ENCODE measurements around the gene SRM. TPM values are rescaled to one million over a fixed set of nuclear protein-coding genes. Genes with fewer than 3 reads are reported as not detected.
"Not testable (repeated sequence)": the region's sequence is repeated elsewhere in the genome, so short reads cannot be mapped to it uniquely, and the experiment has no call there.

The SRM gene
- total RNA-seq, 4 donors from 2014 or later = 24.4 to 38.8 (median 31.6) TPM

DNA sequence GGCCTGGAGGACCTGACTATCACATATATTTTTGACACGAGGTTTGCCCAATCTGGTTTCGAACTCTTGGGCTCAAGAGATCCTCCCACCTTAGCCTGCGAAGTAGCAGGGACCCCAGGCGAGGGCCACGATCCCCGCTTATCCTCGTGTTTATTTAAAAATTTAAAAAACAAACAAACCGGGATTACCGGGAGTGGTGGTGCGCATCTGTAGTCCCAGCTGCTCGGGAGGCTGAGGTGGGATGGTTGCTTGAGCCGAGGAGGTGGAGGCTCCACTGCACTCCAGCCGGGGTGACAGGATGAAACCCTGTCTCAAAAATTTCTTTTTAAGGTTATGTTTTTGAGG, 40.3 kb upstream of the SRM start:
- TF ChIP-seq, protein P1, sequence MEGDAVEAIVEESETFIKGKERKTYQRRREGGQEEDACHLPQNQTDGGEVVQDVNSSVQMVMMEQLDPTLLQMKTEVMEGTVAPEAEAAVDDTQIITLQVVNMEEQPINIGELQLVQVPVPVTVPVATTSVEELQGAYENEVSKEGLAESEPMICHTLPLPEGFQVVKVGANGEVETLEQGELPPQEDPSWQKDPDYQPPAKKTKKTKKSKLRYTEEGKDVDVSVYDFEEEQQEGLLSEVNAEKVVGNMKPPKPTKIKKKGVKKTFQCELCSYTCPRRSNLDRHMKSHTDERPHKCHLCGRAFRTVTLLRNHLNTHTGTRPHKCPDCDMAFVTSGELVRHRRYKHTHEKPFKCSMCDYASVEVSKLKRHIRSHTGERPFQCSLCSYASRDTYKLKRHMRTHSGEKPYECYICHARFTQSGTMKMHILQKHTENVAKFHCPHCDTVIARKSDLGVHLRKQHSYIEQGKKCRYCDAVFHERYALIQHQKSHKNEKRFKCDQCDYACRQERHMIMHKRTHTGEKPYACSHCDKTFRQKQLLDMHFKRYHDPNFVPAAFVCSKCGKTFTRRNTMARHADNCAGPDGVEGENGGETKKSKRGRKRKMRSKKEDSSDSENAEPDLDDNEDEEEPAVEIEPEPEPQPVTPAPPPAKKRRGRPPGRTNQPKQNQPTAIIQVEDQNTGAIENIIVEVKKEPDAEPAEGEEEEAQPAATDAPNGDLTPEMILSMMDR (IDR thresholded peaks at IDR 0.05) = no peak
- no peak for TF ChIP-seq POLR2A (IDR thresholded peaks at IDR 0.05)
- no peak for DNase-seq (ENCODE audit: low spot score in 2 of 2)
- peak overlapping the region; percentile 97 for H3K4me3 ChIP-seq (ENCODE audit: low read depth, poor library complexity, severe bottlenecking)
- intact Hi-C loops (cut with DNase I; ENCODE audit: low total_unique reads) = no loop called here
- WGBS, 2 donors = 70 to 76% methylated on average over 13 of the region's 13 CpGs

DNA sequence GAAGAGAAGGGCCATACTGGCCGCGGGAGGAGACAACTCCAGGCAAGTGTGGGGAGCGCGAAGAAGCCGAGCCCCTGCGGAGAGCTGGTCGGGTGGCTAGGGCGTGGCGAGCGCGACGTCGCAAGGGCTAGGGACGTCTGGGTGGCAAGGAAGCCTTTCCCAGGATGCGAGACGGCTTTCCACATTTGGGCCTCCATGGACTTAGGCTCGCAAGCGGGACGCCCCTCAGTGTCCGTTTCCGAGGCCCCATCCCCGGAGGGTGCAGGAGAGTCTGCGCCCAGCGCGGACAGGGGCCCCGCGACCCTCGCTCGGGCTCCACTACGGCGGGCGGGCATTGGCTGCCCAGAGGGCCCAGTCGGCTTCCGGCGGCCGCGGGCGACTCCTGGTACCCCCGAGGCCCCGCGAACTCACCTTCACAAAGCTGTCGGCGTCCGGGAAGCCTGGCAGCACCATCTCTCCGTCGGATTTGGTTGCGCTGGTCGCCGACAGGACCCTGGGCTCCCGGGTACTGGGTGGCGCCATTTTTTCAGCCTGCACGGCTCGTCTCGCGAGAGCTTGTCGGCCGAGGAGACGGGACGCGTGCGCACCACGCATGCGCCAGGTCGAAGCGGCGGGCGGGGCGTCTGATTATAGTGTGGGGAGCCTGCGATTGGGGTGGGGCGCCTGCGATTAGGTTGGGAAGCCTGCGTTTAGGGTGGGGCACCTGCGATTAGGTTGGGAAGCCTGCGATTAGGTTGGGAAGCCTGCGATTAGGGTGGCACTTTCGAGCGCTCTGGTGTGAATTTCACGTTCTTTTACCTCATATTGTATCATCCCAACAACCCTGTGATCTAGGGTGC, 39.7 kb upstream of the SRM start, which contains the start of gene EXOSC10:
Gene EXOSC10, minus strand, starts transcription at position 560 of the 839 bp plus-strand sequence. Its CDS starts 38 bp downstream, at position 522.
- H3K4me3 ChIP-seq (ENCODE audit: low read depth, poor library complexity, severe bottlenecking) = peak within 1 kb of the TSS; percentile 97
- intact Hi-C loops (cut with DNase I; ENCODE audit: low total_unique reads) = no loop called here
- 1% methylated on average over 27 to 56 of the region's 78 CpGs for whole genome bisulfite sequencing, 2 donors
- peak; percentile 88 to 98 for DNase-seq (ENCODE audit: low spot score in 2 of 2)
- TF ChIP-seq POLR2A (IDR thresholded peaks at IDR 0.05) = no peak
- TF ChIP-seq, protein P1 (IDR thresholded peaks at IDR 0.05) = no peak

DNA sequence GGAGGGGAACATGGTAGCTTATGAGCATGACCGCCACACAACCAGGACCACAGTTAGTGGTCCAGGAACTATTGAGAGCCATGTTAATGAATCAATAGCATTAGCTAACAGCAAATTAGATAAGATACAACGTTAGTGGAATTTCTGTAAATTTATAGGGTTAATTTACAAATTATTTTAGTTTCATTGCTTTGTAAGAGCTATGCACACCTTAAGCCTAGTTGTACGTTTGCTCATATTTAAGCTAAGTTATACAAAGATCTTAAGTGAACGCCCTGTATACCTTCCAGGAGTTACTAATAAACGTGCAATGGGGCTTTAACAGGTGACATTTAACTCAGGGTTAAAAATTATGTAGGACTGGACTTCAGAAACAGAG, 39.1 kb upstream of the SRM start:
- H3K4me3 ChIP-seq (ENCODE audit: low read depth, poor library complexity, severe bottlenecking) = peak overlapping the region; percentile 97
- intact Hi-C loops (cut with DNase I; ENCODE audit: low total_unique reads) = no loop called here
- DNase-seq (ENCODE audit: low spot score in 2 of 2) = no peak
- TF ChIP-seq, protein P1 (IDR thresholded peaks at IDR 0.05) = no peak
- no peak for TF ChIP-seq POLR2A (IDR thresholded peaks at IDR 0.05)
- WGBS, 2 donors = 13 to 18% methylated on average over 5 of the region's 5 CpGs

DNA sequence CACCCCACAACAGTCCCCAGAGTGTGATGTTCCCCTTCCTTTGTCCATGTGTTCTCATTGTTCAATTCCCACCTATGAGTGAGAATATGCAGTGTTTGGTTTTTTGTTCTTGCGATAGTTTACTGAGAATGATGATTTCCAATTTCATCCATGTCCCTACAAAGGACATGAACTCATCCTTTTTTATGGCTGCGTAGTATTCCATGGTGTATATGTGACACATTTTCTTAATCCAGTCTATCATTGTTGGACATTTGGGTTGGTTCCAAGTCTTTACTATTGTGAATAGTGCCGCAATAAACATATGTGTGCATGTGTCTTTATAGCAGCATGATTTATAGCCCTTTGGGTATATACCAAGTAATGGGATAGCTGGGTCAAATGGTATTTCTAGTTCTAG, 24.0 kb upstream of the SRM start:
- intact Hi-C loops (cut with DNase I; ENCODE audit: low total_unique reads); H3K4me3 ChIP-seq (ENCODE audit: low read depth, poor library complexity, severe bottlenecking); DNase-seq (ENCODE audit: low spot score in 2 of 2): not testable (repeated sequence)
- 89 to 93% methylated on average over 3 of the region's 3 CpGs for WGBS, 2 donors

DNA sequence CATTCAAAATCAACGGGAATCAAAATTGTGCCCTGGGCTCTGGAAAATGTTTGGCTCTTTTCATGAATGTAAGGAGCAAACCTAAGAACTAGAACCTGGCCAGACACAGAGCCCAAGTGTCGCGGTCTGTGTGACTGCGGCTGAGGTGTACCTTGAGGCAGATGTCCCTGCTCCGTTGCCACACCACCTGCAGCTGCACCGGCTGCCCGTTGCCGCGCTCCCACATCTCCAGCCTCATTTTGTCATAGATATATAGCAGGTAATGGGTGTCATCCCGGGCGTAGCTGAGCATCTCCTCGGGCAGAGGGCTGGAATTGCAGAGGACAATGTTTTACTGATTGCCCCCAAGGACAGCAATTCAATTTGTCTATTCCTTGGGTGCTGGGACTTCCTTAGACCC, 21.1 kb upstream of the SRM start:
- H3K4me3 ChIP-seq (ENCODE audit: low read depth, poor library complexity, severe bottlenecking) = no peak overlapping the region
- DNase-seq (ENCODE audit: low spot score in 2 of 2) = peak in 1 of 2 donors; percentile 57
- 55 to 63% methylated on average over 12 of the region's 12 CpGs for WGBS, 2 donors
- intact Hi-C loops (cut with DNase I; ENCODE audit: low total_unique reads) = no loop called here
- TF ChIP-seq, protein P1 (IDR thresholded peaks at IDR 0.05) = no peak
- no peak for TF ChIP-seq POLR2A (IDR thresholded peaks at IDR 0.05)

DNA sequence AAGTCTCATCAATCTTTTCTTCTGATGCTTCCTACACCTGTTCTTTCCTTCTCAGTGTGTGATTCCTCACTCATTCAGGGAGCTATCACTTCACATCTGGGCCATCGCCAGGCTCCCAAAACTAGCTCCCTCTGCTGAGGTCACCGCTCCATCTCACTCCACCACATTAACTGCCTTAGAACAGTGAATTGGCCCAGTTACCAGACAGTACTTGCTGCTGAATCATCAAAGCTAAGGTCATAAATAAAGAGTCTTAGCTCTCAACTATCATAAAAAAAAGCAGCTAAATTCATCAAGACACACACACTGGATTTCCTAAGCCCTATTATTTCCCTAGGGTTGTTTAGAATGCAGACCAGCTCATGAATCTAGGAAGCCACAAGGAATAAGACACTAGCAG, 18.8 kb upstream of the SRM start:
- TF ChIP-seq, protein P1 (IDR thresholded peaks at IDR 0.05) = no peak
- WGBS, 2 donors = 81 to 86% methylated on average over 2 of the region's 2 CpGs

DNA sequence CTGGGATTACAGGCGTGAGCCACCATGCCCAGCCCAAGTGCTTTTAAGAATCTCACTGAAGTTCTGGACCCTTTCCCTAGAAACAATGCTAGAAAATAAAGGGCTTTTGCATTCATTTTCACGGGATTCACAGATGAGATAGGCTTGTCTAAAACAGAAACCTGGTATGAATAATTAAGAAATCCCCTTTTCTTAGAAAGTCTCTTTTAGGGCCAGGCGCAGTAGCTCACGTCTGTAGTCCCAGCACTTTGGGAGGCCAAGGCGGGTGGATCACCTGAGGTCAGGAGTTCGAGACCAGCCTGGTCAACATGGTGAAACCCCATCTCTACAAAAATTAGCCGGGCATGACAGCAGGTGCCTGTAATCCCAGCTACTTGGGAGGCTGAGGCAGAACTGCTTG, 13.6 kb upstream of the SRM start:
- DNase-seq (ENCODE audit: low spot score in 2 of 2) = peak in 1 of 2 donors; percentile 17
- 91% methylated on average over 7 of the region's 7 CpGs for WGBS, 2 donors
- intact Hi-C loops (cut with DNase I; ENCODE audit: low total_unique reads); H3K4me3 ChIP-seq (ENCODE audit: low read depth, poor library complexity, severe bottlenecking): not testable (repeated sequence)

More for the DNA sequence above, 18.8 kb upstream of the SRM start:
- intact Hi-C loops (cut with DNase I; ENCODE audit: low total_unique reads) = no loop called here
- DNase-seq (ENCODE audit: low spot score in 2 of 2) = peak in 1 of 2 donors; percentile 26
- H3K4me3 ChIP-seq (ENCODE audit: low read depth, poor library complexity, severe bottlenecking) = no peak overlapping the region
